HG02885 (cell line): ENCODE data around the gene MVP.
"Not testable (repeated sequence)": the region's sequence is repeated elsewhere in the genome, so short reads cannot be mapped to it uniquely, and the experiment has no call there.

Experiments used
- ATAC-seq: cut with Tn5 transposase; IDR thresholded peaks from one replicate; pipeline ENCODE4 v1.9.1; 2021; ENCODE audit warnings: mild to moderate bottlenecking; ENCODE audit not compliant: unreplicated experiment, poor library complexity

The MVP gene

GRCh38 chr16:29814592-29814991 lies 5.7 kb upstream of the MVP start:
- ATAC-seq, result no peak

- no peak for ATAC-seq
These were observed 5.1 kb upstream of the MVP start for GRCh38 chr16:29815032-29815721.

- peak; percentile 66 for ATAC-seq
These were observed 4.2 kb upstream of the MVP start, which contains the start of gene PAGR1 for GRCh38 chr16:29815793-29816693. Gene PAGR1 (plus strand): TSS chr16:29816152. CDS start chr16:29816526, 374 bp downstream.

- ATAC-seq, result peak; percentile 8
These were observed 3.4 kb upstream of the MVP start for GRCh38 chr16:29816694-29817441.

GRCh38 chr16:29818082-29818481 lies 2.2 kb upstream of the MVP start:
- ATAC-seq, result no peak

- ATAC-seq, result no peak
These were observed 756 bp upstream of the MVP start for GRCh38 chr16:29819506-29819905.

GRCh38 chr16:29820730-29821642 lies 724 bp downstream of the MVP start:
- ATAC-seq, result peak; percentile 37

- ATAC-seq, result no peak
These were observed 1.4 kb downstream of the MVP start for GRCh38 chr16:29821643-29822115.

- ATAC-seq, result no peak
These were observed 4.4 kb downstream of the MVP start for GRCh38 chr16:29824589-29825144.

- ATAC-seq, result no peak
These were observed 5.1 kb downstream of the MVP start for GRCh38 chr16:29825145-29826044.

- no peak for ATAC-seq
These were observed 6.1 kb downstream of the MVP start for GRCh38 chr16:29826342-29826695.

- no peak for ATAC-seq
These were observed 10.5 kb downstream of the MVP start for GRCh38 chr16:29830774-29831173.

- no peak for ATAC-seq
These were observed 11.2 kb downstream of the MVP start for GRCh38 chr16:29831490-29831889.

GRCh38 chr16:29833219-29833618 lies 13.0 kb downstream of the MVP start:
- ATAC-seq, result not testable (repeated sequence)

- no peak for ATAC-seq
These were observed 13.8 kb downstream of the MVP start for GRCh38 chr16:29834079-29834478.

GRCh38 chr16:29835926-29836325 lies 15.7 kb downstream of the MVP start:
- ATAC-seq, result no peak

- no peak for ATAC-seq
These were observed 16.4 kb downstream of the MVP start for GRCh38 chr16:29836623-29837022.

- no peak for ATAC-seq
These were observed 17.6 kb downstream of the MVP start for GRCh38 chr16:29837841-29838240.
